B cell (primary cell): Measurements from ENCODE around the gene CDA. TPM values are rescaled to one million over a fixed set of nuclear protein-coding genes. Genes with fewer than 3 reads are reported as not detected.
"Not testable (repeated sequence)": the region's sequence is repeated elsewhere in the genome, so short reads cannot be mapped to it uniquely, and the experiment has no call there.

Source experiments
- ATAC-seq: fragments of 200-7000 bp; cut with Tn5 transposase; one replicate; pipeline ENCODE4 v1.10.0; 2021; ENCODE audit warnings: low read depth, mild to moderate bottlenecking, moderate number of reproducible peaks, moderate library complexity
- CTCF ChIA-PET: fragments of 350-600 bp; sonication (Branson Sonifier 250); formaldehyde crosslinking; loops from one replicate; lab custom pipeline; 2021; ENCODE audit warnings: antibody characterized with exemption, inconsistent platforms; lab: Charles Lee
- POLR2A ChIA-PET: fragments of 350-600 bp; sonication (Branson Sonifier 250); formaldehyde crosslinking; loops from one replicate; lab custom pipeline; 2021; ENCODE audit warnings: antibody characterized with exemption; lab: Charles Lee
- DNase-seq: peaks from one replicate; pipeline ENCODE4 v3.0.0; 2013
- H2AFZ ChIP-seq: 2 replicates; pipeline ENCODE4 v1.6.1; 2012; ENCODE audit warnings: mild to moderate bottlenecking, low read depth, low read length; ENCODE audit not compliant: insufficient read depth, poor library complexity, severe bottlenecking
- H3K27ac ChIP-seq, 2 donors: 1 replicate in 1 of 2; 2 replicates in 1 of 2; pipeline ENCODE4 v1.5.1; 2012 to 2013; ENCODE audit warnings: low read length in 2 of 2, mild to moderate bottlenecking in 2 of 2, moderate library complexity in 1 of 2
- H3K27me3 ChIP-seq, 4 experiments: fragments of 200-600 bp in 1 of 4; sonication (generic) in 1 of 4; replicated peaks in 1 of 4; 1 replicate in 2 of 4; 2 replicates in 2 of 4; pipeline versions ENCODE4 v1.6.1 to v1.7.0; 2013 to 2016; ENCODE audit warnings: low read length in 3 of 4, mild to moderate bottlenecking in 2 of 4, mixed read lengths in 1 of 4, moderate library complexity in 1 of 4; ENCODE audit not compliant: insufficient read depth in 4 of 4, control insufficient read depth in 3 of 4; ENCODE audit errors: control extremely low read depth in 1 of 4
- H3K36me3 ChIP-seq, 2 experiments: replicated peaks in 1 of 2; 1 replicate in 1 of 2; 2 replicates in 1 of 2; pipeline versions ENCODE4 v1.6.1 to v1.7.1; 2013; ENCODE audit warnings: low read length in 1 of 2; ENCODE audit not compliant: insufficient read depth in 2 of 2, control insufficient read depth in 1 of 2; ENCODE audit errors: control extremely low read depth in 1 of 2, extremely low read depth in 1 of 2
- H3K4me1 ChIP-seq, 2 donors: fragments of 200-600 bp in 1 of 2; sonication (generic) in 1 of 2; 1 replicate in 1 of 2; 2 replicates in 1 of 2; pipeline versions ENCODE4 v1.5.1 to v1.6.1; 2013 to 2017; ENCODE audit warnings: low read length in 2 of 2; ENCODE audit not compliant: control insufficient read depth in 2 of 2, insufficient read depth in 2 of 2
- H3K4me2 ChIP-seq: replicated peaks from 2 replicates; pipeline ENCODE3; 2012; ENCODE audit warnings: mild to moderate bottlenecking, low read depth, low read length; ENCODE audit not compliant: poor library complexity, severe bottlenecking
- H3K4me3 ChIP-seq, 5 experiments: fragments of 200-600 bp in 1 of 5; sonication (generic) in 1 of 5; 1 replicate in 3 of 5; 2 replicates in 2 of 5; pipeline versions ENCODE4 v1.5.1 to v1.7.0; 2011 to 2016; ENCODE audit warnings: low read length in 4 of 5, mild to moderate bottlenecking in 4 of 5, low read depth in 2 of 5, control low read depth in 1 of 5, moderate library complexity in 1 of 5; ENCODE audit not compliant: insufficient read depth in 1 of 5; ENCODE audit errors: control extremely low read depth in 1 of 5, extremely low read depth in 1 of 5
- H3K79me2 ChIP-seq: fragments of 200-600 bp; sonication (generic); one replicate; pipeline ENCODE4 v1.6.0; 2016; ENCODE audit warnings: low read length; ENCODE audit not compliant: control insufficient read depth, insufficient read depth
- H3K9ac ChIP-seq: fragments of 200-600 bp; sonication (generic); 2 replicates; pipeline ENCODE4 v1.6.1; 2017; ENCODE audit warnings: mild to moderate bottlenecking, low read length, moderate library complexity
- H3K9me3 ChIP-seq, 3 donors: one replicate each; pipeline versions ENCODE4 v1.6.1 to v1.7.1; 2013; ENCODE audit warnings: low read length in 2 of 3; ENCODE audit not compliant: control insufficient read depth in 2 of 3, insufficient read depth in 1 of 3; ENCODE audit errors: control extremely low read depth in 1 of 3
- H4K20me1 ChIP-seq: 2 replicates; pipeline ENCODE4 v1.6.0; 2012; ENCODE audit warnings: mild to moderate bottlenecking, low read length; ENCODE audit not compliant: insufficient read depth, control insufficient read depth, poor library complexity, severe bottlenecking
- H3K27ac Mint-ChIP-seq: one replicate; pipeline ENCODE4 v1.8.0; 2021; ENCODE audit warnings: mixed read lengths
- H3K27me3 Mint-ChIP-seq: one replicate; pipeline ENCODE4 v1.8.0; 2021; ENCODE audit warnings: mixed read lengths
- H3K4me1 Mint-ChIP-seq: one replicate; pipeline ENCODE4 v1.8.0; 2021; ENCODE audit warnings: mixed read lengths
- H3K4me3 Mint-ChIP-seq: one replicate; pipeline ENCODE4 v1.8.0; 2021; ENCODE audit warnings: mixed read lengths
- H3K9me3 Mint-ChIP-seq: one replicate; pipeline ENCODE4 v1.8.0; 2022; ENCODE audit warnings: mixed read lengths; ENCODE audit not compliant: insufficient read depth
- EZH2 ChIP-seq: IDR thresholded peaks from 2 replicates; pipeline ENCODE4 v1.6.1; 2012; ENCODE audit warnings: borderline replicate concordance, low read depth, mild to moderate bottlenecking, moderate library complexity, low read length; ENCODE audit not compliant: insufficient read depth, poor library complexity, severe bottlenecking
- WGBS: methylation state at CpG from one replicate; pipeline ENCODE4 v1.1.5; 2013; ENCODE audit warnings: missing lambda C conversion rate; ENCODE audit not compliant: insufficient coverage; 5-methylcytosine and 5-hydroxymethylcytosine counted together
- intact Hi-C: fragments of 100-400 bp; cut with micrococcal nuclease; formaldehyde crosslinking; loops from one replicate; pipeline ENCODE4 v1.10.0; 2022
- polyA plus RNA-seq: library from polyadenylated mRNA; depleted of rRNA; stranded (reverse); fragments of >200 nt; gene quantifications from 2 replicates; pipeline ENCODE4 v1.2.3, GENCODE V29; 2012
- total RNA-seq, 2 donors: library from RNA; stranded (reverse); fragments of 120-200 nt in 1 of 2; gene quantifications; 1 replicate in 1 of 2; 2 replicates in 1 of 2; pipeline versions ENCODE4 v1.2.3 to v1.2.4, GENCODE V29; 2013 to 2022
- TF ChIP-seq, protein P1 (sequence below): fragments of 200-600 bp; IDR thresholded peaks from one replicate; pipeline ENCODE4 v1.8.0; 2022; ENCODE audit warnings: antibody characterized with exemption, mild to moderate bottlenecking

The CDA gene
- total and polyA plus RNA-seq, 2 donors (not counting 1 experiment from before 2014, with no cell fraction given), result 0.64 TPM; not detected in 1

DNA sequence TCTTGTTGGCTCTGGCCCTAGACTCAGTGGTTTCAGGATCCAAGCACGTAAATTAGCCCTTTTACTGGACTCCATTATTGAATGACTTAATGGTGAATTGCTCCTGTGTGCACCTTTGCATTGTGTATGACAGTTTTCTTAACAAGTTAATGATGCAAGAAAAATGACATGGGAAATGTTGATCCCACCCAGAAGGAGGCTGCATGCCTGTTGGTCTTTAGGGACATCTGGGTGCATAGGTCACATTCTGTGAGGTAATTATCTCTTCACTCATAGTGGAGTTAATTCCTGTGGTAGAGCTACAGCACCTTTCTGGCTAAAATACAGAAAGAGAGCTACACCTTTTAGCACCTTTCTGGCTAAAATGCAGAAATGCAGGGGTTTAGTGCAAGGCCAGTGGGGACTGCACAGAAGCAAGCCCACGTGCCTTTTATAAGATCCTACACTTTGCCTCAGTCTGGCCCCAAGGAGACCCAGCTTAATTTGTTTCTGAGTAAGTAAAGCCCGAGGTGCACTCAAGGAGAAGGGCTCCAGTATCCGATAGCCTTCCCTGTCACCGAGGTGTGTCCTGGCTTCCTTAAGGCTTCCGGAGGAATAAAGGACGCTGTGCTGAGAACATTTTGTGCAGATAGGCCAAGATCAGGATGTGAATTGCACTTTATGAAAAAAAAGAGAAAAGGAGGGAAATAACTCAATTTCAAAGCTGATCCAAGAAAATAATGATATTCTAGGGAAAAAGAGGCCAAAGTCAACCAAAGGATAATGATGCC lies 18.1 kb downstream of the CDA start:
- H3K4me3 Mint-ChIP-seq, H3K36me3 ChIP-seq, H3K27me3 Mint-ChIP-seq, POLR2A ChIA-PET, H2AFZ ChIP-seq, H3K27me3 ChIP-seq, DNase-seq, ATAC-seq, H3K79me2 ChIP-seq, H3K4me2 ChIP-seq, H3K4me3 ChIP-seq, intact Hi-C loops, H3K4me1 ChIP-seq, H3K4me1 Mint-ChIP-seq, H3K27ac Mint-ChIP-seq, H3K27ac ChIP-seq, H3K9me3 ChIP-seq, CTCF ChIA-PET, H4K20me1 ChIP-seq, H3K9me3 Mint-ChIP-seq, H3K9ac ChIP-seq: not testable (repeated sequence)
- 64% methylated on average over 2 of the region's 7 CpGs for WGBS

DNA sequence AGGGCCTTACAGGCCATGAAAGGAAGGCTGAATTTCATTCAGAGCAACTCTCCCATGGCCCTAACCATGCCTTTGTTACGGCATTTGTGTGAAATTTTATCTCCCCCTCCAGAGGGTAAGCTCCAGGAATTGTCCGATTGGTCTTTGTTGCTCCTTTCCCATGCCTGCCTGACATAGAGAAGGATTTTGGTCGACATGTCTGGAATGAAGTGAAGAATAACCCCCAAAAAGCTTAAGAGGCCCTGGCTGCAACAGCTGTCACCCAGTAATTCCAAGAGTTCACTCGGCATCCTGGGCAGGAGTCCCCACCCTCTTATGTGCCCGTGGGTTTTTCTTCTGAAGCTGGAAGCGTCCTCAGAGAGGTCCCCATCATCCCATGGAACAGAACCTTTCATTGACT lies 20.6 kb downstream of the CDA start:
- WGBS, result 70% methylated on average over 2 of the region's 6 CpGs
- ChIA-PET CTCF (no interaction called here), POLR2A (no interaction called here)
- no peak for DNase-seq
- ATAC-seq, result no peak
- Histone ChIP-seq H3K4me1 (no peaks in the 10 kb centered on the region), H3K9ac (no peak overlapping the region), H3K79me2 (no peaks in the 10 kb centered on the region), H2AFZ (no peak overlapping the region), H3K9me3 (no peaks in the 10 kb centered on the region), H3K36me3 (no peaks in the 10 kb centered on the region), H4K20me1 (no peaks in the 10 kb centered on the region), H3K4me2 (no peak overlapping the region), H3K27ac (no peak overlapping the region), H3K27me3 (peaks cover 0 to 4% (median 0%) of the 10 kb centered on the region in 4 experiments), H3K4me3 (no peak overlapping the region)
- H3K4me1 Mint-ChIP-seq, result no peaks in the 10 kb centered on the region
- H3K4me3 Mint-ChIP-seq, result no peak overlapping the region
- no peak overlapping the region for H3K27ac Mint-ChIP-seq
- TF ChIP-seq, protein P1, sequence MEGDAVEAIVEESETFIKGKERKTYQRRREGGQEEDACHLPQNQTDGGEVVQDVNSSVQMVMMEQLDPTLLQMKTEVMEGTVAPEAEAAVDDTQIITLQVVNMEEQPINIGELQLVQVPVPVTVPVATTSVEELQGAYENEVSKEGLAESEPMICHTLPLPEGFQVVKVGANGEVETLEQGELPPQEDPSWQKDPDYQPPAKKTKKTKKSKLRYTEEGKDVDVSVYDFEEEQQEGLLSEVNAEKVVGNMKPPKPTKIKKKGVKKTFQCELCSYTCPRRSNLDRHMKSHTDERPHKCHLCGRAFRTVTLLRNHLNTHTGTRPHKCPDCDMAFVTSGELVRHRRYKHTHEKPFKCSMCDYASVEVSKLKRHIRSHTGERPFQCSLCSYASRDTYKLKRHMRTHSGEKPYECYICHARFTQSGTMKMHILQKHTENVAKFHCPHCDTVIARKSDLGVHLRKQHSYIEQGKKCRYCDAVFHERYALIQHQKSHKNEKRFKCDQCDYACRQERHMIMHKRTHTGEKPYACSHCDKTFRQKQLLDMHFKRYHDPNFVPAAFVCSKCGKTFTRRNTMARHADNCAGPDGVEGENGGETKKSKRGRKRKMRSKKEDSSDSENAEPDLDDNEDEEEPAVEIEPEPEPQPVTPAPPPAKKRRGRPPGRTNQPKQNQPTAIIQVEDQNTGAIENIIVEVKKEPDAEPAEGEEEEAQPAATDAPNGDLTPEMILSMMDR, result no peak
- TF ChIP-seq EZH2, result no peak
- peaks cover 4% of the 10 kb centered on the region for H3K27me3 Mint-ChIP-seq
- H3K9me3 Mint-ChIP-seq, result no peaks in the 10 kb centered on the region
- intact Hi-C loops, result no loop called here
